GM12865 (cell line): Measurements from ENCODE around the gene TMX3.

Source experiments
- DNase-seq: peaks from one replicate; pipeline ENCODE4 v3.0.0; 2010; ENCODE audit warnings: low read depth
- H3K4me3 ChIP-seq: 2 replicates; pipeline ENCODE4 v1.5.1; 2011; ENCODE audit warnings: mild to moderate bottlenecking, low read depth, low read length, control low read depth
- CTCF ChIP-seq: IDR thresholded peaks from 2 replicates; pipeline ENCODE4 v1.5.1; 2011; ENCODE audit warnings: low read length, control low read depth, low read depth, inconsistent platforms; ENCODE audit not compliant: insufficient read depth; ENCODE audit errors: missing control alignments

The TMX3 gene

GRCh38 chr18:68696937-68697336 lies 18.0 kb downstream of the TMX3 start:
- no peak for TF ChIP-seq CTCF
- no peak overlapping the region for H3K4me3 ChIP-seq
- no peak for DNase-seq

GRCh38 chr18:68694316-68694715 lies 20.6 kb downstream of the TMX3 start:
- no peak for TF ChIP-seq CTCF
- no peak for DNase-seq
- no peak overlapping the region for H3K4me3 ChIP-seq

GRCh38 chr18:68693091-68693815 lies 21.7 kb downstream of the TMX3 start:
- TF ChIP-seq CTCF: no peak
- DNase-seq: no peak
- no peak overlapping the region for H3K4me3 ChIP-seq

GRCh38 chr18:68679528-68679927 lies 35.4 kb downstream of the TMX3 start:
- H3K4me3 ChIP-seq: no peak overlapping the region
- DNase-seq: no peak
- no peak for TF ChIP-seq CTCF

GRCh38 chr18:68676913-68677312 lies 38.0 kb downstream of the TMX3 start:
- TF ChIP-seq CTCF: no peak
- no peak overlapping the region for H3K4me3 ChIP-seq
- DNase-seq: peak; percentile 33

GRCh38 chr18:68667121-68667520 lies 47.8 kb downstream of the TMX3 start:
- no peak for DNase-seq
- TF ChIP-seq CTCF: no peak
- H3K4me3 ChIP-seq: no peak overlapping the region

- no peak for TF ChIP-seq CTCF
- H3K4me3 ChIP-seq: no peak overlapping the region
- DNase-seq: no peak
Observed at GRCh38 chr18:68666381-68666780, 48.5 kb downstream of the TMX3 start.
